Muscle layer of colon (tissue), 2 donors: ENCODE data around the gene PTMS.

Experiments
- H3K27ac ChIP-seq: one replicate; pipeline ENCODE4 v1.7.0; 2013; ENCODE audit warnings: low read depth, mild to moderate bottlenecking, low read length, moderate library complexity
- H3K27me3 ChIP-seq, 2 donors: one replicate each; pipeline ENCODE4 v1.7.0; 2013; ENCODE audit warnings: low read length in 2 of 2, mild to moderate bottlenecking in 2 of 2; ENCODE audit not compliant: insufficient read depth in 2 of 2, control insufficient read depth in 1 of 2
- H3K36me3 ChIP-seq: one replicate; pipeline ENCODE4 v1.7.0; 2013; ENCODE audit warnings: mild to moderate bottlenecking, low read length; ENCODE audit not compliant: insufficient read depth
- H3K4me1 ChIP-seq: one replicate; pipeline ENCODE4 v1.7.0; 2013; ENCODE audit warnings: mild to moderate bottlenecking, low read length; ENCODE audit not compliant: insufficient read depth
- H3K4me3 ChIP-seq, 2 donors: one replicate each; pipeline ENCODE4 v1.7.0; 2013; ENCODE audit warnings: low read length in 2 of 2, low read depth in 1 of 2, mild to moderate bottlenecking in 1 of 2, moderate library complexity in 1 of 2
- H3K9ac ChIP-seq: one replicate; pipeline ENCODE4 v1.7.0; 2013; ENCODE audit warnings: low read length
- H3K9me3 ChIP-seq: one replicate; pipeline ENCODE4 v1.7.0; 2013; ENCODE audit warnings: mild to moderate bottlenecking, low read length
- donor health status: abdominal sarcoma.
- donor health status: Adenocarcinoma of cecum.

The PTMS gene

DNA sequence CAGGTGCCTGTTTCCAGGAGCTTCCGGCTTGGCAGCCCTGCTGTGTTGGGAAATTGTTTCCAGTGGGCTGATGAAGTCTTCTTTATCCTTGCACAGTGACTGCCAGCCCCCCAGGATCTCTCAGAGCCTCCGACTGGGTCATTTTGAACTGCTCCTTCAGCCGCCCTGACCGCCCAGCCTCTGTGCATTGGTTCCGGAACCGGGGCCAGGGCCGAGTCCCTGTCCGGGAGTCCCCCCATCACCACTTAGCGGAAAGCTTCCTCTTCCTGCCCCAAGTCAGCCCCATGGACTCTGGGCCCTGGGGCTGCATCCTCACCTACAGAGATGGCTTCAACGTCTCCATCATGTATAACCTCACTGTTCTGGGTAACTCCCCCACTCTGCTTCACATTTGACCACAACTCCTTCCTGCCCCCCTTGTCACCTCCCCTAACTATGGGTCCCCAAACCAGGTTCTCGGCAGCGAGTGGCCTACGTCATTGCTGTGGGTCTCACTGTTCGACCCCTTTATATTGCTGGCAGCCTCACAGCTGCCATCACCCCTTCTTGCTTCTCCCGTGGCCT is 8.4 kb downstream of the PTMS start:
- peaks cover 10% of the 10 kb centered on the region for H3K36me3 ChIP-seq
- no peak overlapping the region for H3K27ac ChIP-seq
- H3K4me3 ChIP-seq = no peak overlapping the region
- no peaks in the 10 kb centered on the region for H3K27me3 ChIP-seq
- H3K9me3 ChIP-seq = no peaks in the 10 kb centered on the region
- H3K4me1 ChIP-seq = peaks cover 50% of the 10 kb centered on the region
- H3K9ac ChIP-seq = no peak overlapping the region

DNA sequence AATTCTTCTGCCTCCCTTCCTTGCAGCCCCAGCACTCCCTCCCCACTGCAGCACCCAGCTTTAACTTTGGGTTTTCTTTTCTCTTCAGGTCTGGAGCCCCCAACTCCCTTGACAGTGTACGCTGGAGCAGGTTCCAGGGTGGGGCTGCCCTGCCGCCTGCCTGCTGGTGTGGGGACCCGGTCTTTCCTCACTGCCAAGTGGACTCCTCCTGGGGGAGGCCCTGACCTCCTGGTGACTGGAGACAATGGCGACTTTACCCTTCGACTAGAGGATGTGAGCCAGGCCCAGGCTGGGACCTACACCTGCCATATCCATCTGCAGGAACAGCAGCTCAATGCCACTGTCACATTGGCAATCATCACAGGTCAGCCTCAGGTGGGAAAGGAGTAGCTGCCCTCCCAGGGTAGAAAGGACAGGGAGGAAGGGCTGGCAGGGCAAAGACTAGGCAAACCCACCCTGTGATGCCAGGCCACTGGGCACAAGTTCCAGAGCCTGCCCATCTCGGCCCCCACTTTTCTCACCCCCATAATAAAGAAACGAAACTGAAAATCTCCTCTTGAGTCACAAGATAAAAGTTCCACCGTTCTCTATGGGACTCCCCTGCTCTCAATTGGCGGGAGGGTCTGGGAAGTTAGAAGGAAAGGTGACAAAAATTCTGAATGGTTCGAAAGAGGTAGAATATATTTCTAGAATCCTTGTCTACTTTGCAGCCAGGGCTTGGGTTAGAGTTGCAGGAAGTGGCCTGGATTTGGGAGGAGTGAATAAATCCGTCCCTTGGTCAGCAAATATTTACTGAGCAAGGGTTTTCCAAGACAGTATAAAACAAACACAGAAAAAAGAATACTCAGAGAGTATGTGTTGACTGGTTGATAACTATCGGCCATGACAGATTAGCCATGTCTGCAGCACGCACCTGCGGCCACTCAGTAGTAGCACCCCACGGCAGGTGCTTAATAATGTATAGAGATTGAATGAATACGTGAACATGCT is 9.3 kb downstream of the PTMS start:
- H3K27ac ChIP-seq = no peak overlapping the region
- H3K9ac ChIP-seq = no peak overlapping the region
- no peaks in the 10 kb centered on the region for H3K27me3 ChIP-seq
- H3K4me3 ChIP-seq = no peak overlapping the region
- H3K4me1 ChIP-seq = peaks cover 41% of the 10 kb centered on the region
- H3K9me3 ChIP-seq = no peaks in the 10 kb centered on the region
- peaks cover 7% of the 10 kb centered on the region for H3K36me3 ChIP-seq

DNA sequence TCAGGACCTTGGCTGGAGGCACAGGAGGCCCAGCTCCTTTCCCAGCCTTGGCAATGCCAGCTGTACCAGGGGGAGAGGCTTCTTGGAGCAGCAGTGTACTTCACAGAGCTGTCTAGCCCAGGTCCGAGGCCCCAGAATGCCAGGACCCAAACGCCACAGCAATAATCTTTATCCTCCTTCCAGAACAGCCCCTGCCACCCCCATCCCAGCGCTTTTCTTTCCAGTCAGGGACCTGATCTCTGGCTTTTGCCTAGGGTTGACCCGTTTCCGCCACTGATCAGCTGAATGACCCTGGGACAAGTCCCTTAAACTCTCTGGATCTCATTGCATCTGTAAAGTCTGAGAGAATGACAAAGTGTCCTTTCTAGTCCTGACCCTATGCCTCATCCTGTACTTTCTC is 11.2 kb downstream of the PTMS start:
- H3K4me3 ChIP-seq = peak overlapping the region in 1 of 2 donors; percentile 62
- peak overlapping the region; percentile 91 for H3K27ac ChIP-seq
- H3K27me3 ChIP-seq = no peaks in the 10 kb centered on the region
- peak overlapping the region; percentile 59 for H3K9ac ChIP-seq
- no peaks in the 10 kb centered on the region for H3K9me3 ChIP-seq
- H3K4me1 ChIP-seq = peaks cover 25% of the 10 kb centered on the region
- H3K36me3 ChIP-seq = no peaks in the 10 kb centered on the region

DNA sequence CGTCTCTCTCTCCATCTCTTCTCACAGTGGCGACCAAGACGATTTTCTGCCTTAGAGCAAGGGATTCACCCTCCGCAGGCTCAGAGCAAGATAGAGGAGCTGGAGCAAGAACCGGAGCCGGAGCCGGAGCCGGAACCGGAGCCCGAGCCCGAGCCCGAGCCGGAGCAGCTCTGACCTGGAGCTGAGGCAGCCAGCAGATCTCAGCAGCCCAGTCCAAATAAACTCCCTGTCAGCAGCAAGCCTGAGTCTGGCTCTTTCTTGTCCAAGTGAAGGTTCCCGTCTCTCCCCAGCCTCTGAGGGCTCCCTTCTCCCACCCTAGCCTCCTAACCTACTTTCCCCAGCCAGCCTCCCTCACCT is 12.0 kb downstream of the PTMS start:
- Histone ChIP-seq H3K27me3 (no peaks in the 10 kb centered on the region), H3K36me3 (no peaks in the 10 kb centered on the region), H3K9ac (peak overlapping the region; percentile 59), H3K27ac (peak overlapping the region; percentile 91), H3K4me3 (peak overlapping the region; percentile 51 to 62), H3K4me1 (peaks cover 19% of the 10 kb centered on the region), H3K9me3 (no peaks in the 10 kb centered on the region)

DNA sequence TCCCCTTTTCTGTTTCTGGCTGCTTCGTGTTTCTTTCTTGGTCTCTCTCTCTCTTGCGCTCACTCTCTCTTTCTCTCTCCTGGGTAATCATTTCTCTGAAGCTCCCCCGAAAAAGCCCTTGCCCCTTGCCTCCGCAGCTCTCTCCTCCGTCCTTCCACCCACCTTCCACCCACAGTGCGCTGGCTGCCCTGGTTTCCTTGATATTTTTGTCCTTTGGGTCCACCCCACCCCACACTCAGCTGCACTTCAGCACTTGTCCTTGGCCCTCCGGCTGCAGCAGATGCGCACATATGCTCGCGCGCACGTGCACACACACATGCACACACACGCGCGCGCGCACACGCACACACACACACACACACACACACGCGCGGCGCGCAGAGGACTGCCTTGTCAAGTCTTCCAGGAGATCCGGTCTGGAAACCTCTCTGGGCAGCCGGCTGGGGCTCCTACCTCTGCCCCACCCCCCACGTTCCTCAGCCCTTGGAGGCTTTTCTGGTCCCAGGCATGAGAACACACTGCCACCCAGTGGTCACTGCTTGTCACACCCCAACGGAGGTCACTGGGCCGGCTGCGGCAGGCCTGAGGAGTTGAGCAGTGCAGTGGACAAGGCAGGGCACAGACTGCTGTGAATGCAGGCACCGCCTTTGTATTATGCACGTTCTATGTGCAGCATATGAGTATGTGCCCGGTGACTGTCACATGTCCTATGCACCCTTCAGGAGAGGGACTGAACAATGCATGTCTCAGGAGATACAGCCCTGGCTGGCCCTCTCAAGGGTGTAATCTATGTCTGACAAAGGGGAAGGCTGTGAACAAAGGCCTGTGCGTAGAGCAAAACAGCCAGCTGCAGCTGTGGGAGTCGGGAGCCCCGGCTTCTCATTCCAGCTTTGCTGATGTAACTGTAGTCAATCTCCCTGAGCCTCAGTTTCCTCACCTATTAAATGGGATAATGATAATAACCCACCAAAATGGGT is 12.7 kb downstream of the PTMS start:
- Histone ChIP-seq H3K9ac (peak overlapping the region; percentile 26), H3K4me3 (peak overlapping the region; percentile 51 to 62), H3K27me3 (no peaks in the 10 kb centered on the region), H3K4me1 (peaks cover 16% of the 10 kb centered on the region), H3K9me3 (no peaks in the 10 kb centered on the region), H3K36me3 (no peaks in the 10 kb centered on the region), H3K27ac (peak overlapping the region; percentile 91)

DNA sequence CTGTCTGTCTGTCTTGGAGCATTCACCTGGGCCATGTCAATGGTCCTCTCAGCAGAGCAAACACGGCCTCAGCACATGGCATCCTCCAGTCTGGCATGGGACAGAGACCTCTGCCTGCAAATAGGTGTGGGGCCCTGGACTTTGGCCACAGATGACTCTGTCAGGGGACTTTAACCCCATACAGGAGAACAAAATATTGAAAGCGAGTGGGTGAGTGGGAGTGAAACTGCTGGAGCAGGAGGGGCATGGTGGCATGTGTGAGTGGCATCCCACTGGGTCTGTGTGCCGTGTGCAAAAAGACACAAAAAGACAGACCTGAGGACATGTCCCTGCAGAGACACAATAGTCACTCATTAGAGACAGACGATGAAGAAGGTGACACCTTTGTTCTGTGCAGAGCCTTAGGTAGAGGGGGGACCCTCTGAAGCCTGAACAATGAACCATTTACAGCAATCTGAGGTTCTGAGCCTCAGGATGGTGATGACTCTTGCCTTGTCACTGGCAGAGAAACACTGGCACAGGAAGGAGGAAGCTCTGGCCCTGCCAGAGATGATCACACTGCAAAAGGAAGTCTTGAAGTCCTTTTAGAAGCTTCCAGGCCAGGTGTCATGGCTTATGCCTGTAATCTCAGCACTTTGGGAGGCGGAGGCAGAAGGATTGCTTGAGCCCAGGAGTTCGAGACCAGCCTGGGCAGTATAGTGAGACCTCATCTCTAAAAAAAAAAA is 13.7 kb downstream of the PTMS start:
- no peak overlapping the region for H3K27ac ChIP-seq
- no peak overlapping the region for H3K4me3 ChIP-seq
- no peak overlapping the region for H3K9ac ChIP-seq
- no peaks in the 10 kb centered on the region for H3K9me3 ChIP-seq
- H3K36me3 ChIP-seq = no peaks in the 10 kb centered on the region
- peaks cover 16% of the 10 kb centered on the region for H3K4me1 ChIP-seq
- no peaks in the 10 kb centered on the region for H3K27me3 ChIP-seq

DNA sequence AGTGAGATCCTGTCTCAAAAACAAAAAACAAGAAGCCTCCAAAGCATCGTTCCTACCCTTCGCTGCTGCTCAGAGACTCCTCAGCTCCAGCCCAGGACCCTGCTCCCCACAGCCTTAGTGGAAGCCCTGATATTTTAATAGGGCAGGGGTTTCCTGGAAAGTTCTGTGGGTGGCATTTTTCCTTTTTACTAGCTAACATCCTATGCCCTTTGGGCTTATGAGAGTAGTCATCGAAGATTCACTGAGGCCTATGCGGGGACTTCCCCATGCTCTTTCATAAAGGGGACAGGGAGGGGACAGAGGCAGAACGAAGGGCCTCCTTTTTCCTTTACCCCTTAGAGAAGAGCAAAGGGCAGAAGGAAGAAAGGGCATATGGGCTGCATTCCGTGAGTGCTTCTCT is 14.4 kb downstream of the PTMS start:
- H3K27me3 ChIP-seq = no peaks in the 10 kb centered on the region
- no peaks in the 10 kb centered on the region for H3K36me3 ChIP-seq
- H3K27ac ChIP-seq = no peak overlapping the region
- H3K4me1 ChIP-seq = peaks cover 16% of the 10 kb centered on the region
- no peak overlapping the region for H3K9ac ChIP-seq
- no peak overlapping the region for H3K4me3 ChIP-seq
- H3K9me3 ChIP-seq = no peaks in the 10 kb centered on the region

DNA sequence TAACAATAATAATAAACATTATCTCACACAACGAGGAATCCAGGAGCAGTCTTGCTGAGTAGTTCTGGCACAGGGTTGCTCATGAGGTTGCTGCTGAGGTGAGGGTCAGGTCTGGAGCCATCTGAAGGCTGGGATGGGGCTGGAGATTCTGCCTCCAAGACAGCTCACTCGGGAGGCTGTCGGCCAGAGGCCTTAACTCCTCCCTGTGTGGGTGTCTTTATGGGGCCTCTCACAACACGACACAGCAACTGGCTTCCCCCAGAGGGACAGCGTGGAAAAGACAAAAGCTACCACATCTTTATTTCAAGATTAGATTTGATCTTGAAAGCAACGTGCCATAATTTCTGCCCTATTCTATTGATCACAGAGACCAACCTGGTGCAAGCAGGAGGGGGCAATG is 16.0 kb downstream of the PTMS start:
- H3K9ac ChIP-seq = no peak overlapping the region
- H3K9me3 ChIP-seq = no peaks in the 10 kb centered on the region
- no peak overlapping the region for H3K27ac ChIP-seq
- H3K4me1 ChIP-seq = peaks cover 16% of the 10 kb centered on the region
- H3K4me3 ChIP-seq = no peak overlapping the region
- no peaks in the 10 kb centered on the region for H3K27me3 ChIP-seq
- H3K36me3 ChIP-seq = no peaks in the 10 kb centered on the region

DNA sequence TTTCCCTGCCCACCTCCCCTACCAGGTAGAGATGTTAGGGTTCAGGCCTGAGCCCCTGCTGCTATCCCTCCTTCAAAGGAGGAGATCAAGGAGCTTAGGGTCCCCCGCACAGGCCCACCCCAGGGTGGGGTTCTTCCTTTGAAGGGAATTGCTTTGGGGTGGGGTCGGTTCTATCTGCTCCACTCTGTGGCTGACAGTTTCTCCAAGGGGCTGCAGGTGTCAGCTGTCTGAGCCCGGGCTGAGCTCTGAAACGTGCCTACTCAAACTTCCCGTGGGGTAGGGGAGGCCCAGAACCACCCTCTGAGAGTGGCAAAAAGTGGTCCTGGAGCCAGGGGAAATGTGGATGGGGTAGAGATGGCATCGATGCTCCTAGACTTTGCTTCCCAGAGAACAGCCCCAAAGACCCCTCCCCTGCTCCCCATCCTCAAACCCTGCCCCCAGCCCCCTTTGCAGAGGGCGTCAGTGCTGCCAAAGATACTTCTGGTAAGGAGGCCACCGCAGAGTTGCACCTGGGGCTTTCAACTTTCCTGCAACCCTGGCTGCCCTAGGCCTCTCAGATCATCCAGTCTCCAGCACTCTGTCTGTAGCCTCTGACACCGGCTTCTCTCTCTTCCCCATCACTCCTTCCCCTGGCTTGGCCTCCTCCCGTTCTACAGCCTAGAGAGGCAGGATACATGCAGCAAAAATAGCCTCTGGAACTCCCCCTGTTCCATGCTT is 16.8 kb downstream of the PTMS start:
- Histone ChIP-seq H3K4me1 (peaks cover 7% of the 10 kb centered on the region), H3K4me3 (no peak overlapping the region), H3K9ac (no peak overlapping the region), H3K27ac (no peak overlapping the region), H3K36me3 (no peaks in the 10 kb centered on the region), H3K9me3 (no peaks in the 10 kb centered on the region), H3K27me3 (no peaks in the 10 kb centered on the region)

DNA sequence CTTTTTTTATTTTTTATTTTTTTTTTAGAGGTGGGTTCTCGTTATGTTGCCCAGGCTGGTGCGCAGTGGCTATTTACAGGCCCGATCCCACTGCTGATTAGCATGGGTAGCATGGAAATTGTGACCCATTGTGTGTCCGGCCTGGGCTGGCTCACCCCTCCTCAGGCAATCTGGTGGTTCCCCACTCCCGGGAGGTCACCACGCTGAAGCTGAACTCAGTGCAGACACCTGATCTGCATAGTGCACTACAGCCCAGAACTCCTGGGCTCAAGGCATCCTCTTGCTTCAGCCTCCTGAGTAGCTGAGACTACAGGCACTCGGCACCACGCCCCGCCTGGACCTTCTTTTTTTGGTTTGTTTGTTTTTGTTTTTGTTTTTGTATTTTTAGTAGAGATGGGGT is 17.7 kb downstream of the PTMS start:
- peaks cover 6% of the 10 kb centered on the region for H3K4me1 ChIP-seq
- no peaks in the 10 kb centered on the region for H3K9me3 ChIP-seq
- H3K9ac ChIP-seq = no peak overlapping the region
- H3K27me3 ChIP-seq = no peaks in the 10 kb centered on the region
- no peak overlapping the region for H3K4me3 ChIP-seq
- H3K27ac ChIP-seq = no peak overlapping the region
- no peaks in the 10 kb centered on the region for H3K36me3 ChIP-seq
